Skeletal muscle cell (primary cell): ENCODE results near the gene MUC13.

Experiments used
- DNase-seq: peaks from one replicate; pipeline ENCODE4 v3.0.0-alpha.2; 2010; ENCODE audit warnings: low read depth
- H3K4me3 ChIP-seq: 2 replicates; pipeline ENCODE4 v1.5.1; 2011; ENCODE audit warnings: low read depth, mild to moderate bottlenecking, control low read depth, low read length, moderate library complexity

MUC13 gene

DNA sequence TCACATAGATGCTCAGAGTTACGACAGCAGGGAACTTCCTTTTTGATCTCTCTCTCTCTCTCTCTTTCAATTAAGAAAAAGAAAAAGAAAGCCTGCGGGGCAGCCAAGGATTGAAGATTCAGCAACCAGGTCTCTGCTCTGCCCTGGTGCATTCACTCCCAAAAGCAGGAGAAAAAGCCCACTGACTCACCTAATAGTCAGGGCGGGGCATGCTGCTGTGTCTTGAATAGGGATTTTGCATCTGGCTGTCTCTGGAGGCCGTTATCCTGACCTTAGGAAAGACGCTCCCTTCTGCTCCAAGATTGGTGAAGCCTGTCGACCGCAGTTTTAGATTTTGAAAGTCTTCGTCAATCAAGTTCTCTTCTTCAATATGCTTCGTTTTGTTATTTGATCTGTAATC is 26.6 kb downstream of the MUC13 start:
- H3K4me3 ChIP-seq: no peak overlapping the region
- DNase-seq: no peak

- H3K4me3 ChIP-seq: no peak overlapping the region
- no peak for DNase-seq
These were observed 29.6 kb downstream of the MUC13 start for GRCh38 chr3:124904835-124905492.

- DNase-seq: no peak
- H3K4me3 ChIP-seq: no peak overlapping the region
These were observed 30.4 kb downstream of the MUC13 start for GRCh38 chr3:124903896-124904834.

- DNase-seq: no peak
- H3K4me3 ChIP-seq: no peak overlapping the region
These were observed 37.6 kb downstream of the MUC13 start for GRCh38 chr3:124896824-124897526.

DNA sequence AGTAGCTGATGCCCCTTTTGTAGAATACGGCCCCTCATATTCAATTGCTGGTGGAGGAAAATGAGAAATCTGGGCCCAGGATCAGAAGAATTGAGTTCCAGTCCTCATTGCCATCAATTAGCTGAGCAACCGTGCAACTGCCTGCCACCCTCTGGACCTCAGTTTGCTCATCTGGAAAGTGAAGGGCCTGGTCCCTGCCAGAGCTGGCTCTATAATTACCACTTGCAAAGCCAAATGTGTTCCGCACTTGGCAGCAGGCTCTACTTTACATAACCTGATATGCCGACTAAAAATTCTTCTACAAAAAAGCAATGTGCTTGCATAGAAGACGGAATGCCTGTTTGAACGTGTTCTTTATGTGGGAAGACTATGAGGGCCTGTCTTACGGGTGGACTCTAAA is 38.8 kb downstream of the MUC13 start:
- no peak for DNase-seq
- H3K4me3 ChIP-seq: no peak overlapping the region

- H3K4me3 ChIP-seq: no peak overlapping the region
- no peak for DNase-seq
These were observed 41.0 kb downstream of the MUC13 start for GRCh38 chr3:124893526-124893925.

GRCh38 chr3:124890573-124891190 is 43.9 kb downstream of the MUC13 start:
- no peak overlapping the region for H3K4me3 ChIP-seq
- no peak for DNase-seq

DNA sequence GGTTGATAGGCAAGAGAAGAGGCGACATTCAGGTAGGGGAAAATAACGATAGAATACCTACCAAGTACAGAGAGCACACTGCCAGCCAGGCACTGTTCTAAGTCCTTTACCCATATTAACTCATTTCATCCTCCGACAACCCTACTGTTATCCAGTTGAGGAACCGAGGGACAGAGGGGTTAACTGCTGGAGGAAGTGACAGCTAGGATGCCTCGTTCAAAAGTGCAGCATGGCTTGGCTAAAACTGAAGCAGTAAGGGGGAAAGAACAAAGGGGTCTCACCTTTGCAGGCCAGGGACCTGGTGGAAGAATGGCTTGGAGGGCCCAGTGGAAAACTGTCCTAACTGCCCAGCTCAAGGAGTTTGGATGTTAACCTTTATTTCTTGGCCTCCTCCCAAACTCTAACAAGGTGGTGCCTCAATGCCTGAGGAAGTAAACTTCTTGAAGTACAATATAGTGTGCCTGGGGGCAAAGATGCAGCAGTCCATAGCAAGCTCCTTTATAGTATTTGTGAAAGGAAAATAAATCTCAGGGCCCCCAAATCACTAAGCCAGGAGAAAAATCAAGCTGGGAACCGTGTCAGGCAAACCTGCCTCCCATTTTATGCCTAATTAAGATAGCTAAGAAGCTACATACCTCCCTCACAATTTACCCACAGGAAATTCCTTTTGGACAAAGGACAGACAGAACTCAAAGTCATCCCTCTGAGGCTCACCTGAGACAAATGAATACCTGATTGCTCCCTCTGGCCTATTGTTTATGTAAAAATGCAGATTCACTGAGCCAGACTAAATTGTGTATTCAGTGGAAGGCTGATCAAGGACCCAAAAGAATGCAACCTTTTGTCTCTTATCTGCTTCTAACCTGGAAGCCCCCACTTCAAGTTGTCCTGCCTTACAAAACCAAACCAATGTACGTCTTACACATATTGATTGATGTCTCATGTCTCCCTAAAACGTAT is 45.8 kb downstream of the MUC13 start:
- DNase-seq: no peak
- no peak overlapping the region for H3K4me3 ChIP-seq

GRCh38 chr3:124887932-124888298 is 46.6 kb downstream of the MUC13 start:
- no peak for DNase-seq
- H3K4me3 ChIP-seq: peak overlapping the region; percentile 67

DNA sequence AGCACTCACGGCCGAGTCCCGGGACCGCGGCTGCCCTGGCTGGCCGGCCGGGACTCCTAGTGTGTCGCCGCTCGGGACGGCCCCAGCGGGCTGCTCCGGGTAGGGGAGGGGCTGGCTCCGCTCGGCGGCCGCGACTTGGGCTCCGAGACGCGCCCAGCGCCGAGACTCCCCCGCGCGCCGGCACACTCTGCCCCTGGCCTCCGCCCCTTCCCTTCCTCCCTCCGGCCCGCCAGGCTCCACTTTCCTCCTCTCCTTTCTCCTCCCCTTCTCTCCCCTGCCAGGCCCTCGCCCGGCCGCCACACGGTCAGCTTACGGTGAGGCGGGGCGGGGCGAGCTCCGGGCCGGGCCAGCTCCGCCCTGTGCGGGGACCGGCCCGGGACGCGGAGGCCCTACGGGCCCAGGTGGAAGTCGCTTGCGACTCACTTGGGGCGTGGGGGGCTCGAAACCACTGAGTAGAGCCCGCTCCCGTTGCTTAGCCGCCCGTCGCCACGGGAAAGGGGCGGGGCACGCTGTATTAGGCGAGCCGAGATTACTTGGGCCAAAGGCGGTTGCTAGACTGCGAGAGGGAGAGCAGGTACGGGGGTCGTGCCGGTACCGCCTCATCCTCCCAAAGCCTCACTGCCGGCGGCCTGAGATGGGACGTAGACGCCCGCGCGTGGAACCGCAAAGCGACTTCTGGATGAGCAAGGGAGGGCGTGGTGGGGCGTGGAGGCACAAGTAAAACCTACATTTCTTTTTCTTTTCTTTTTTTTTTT is 47.2 kb downstream of the MUC13 start, which contains the start of gene ITGB5:
ITGB5 (minus strand) TSS at position 189 of the 755 bp plus-strand sequence. CDS start 365 bp downstream, outside the sequence.
- no peak for DNase-seq
- H3K4me3 ChIP-seq: peak within 1 kb of the TSS; percentile 67

- no peak for DNase-seq
- peak overlapping the region; percentile 67 for H3K4me3 ChIP-seq
These were observed 48.1 kb downstream of the MUC13 start for GRCh38 chr3:124886168-124887056.

DNA sequence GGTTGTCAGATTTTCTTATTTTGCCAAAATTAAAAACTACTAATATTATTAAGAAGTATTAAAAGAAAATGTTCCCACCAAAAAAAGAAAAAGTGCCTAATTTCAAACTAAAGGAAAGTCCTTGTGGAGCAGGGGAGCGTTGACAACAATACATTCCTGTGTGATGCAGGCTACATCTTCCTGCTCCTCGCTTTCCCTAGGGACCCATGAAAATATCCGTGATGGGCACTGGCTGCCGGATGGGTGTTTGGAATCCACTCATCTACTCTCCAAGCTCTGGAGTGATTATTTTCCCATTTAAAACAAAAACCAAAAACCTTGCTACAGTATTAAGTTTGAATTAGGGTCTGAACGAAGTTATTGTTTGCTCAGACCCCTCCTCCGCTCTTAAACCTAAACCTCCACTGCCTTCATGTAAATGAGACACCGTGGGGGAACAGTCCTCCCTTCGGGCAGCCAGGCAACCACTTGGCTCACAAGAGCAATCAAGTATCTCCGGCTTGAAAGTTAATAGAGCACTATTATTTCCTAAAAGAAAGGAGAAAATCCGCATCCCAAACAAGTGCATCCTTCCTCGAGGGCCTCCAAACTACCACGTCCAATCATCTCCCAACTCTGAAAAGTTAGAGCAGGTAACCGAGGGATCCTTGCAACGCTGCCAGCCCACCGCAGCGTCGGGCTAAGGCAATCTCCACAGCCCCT is 48.9 kb downstream of the MUC13 start:
- DNase-seq: no peak
- peak overlapping the region; percentile 67 for H3K4me3 ChIP-seq

DNA sequence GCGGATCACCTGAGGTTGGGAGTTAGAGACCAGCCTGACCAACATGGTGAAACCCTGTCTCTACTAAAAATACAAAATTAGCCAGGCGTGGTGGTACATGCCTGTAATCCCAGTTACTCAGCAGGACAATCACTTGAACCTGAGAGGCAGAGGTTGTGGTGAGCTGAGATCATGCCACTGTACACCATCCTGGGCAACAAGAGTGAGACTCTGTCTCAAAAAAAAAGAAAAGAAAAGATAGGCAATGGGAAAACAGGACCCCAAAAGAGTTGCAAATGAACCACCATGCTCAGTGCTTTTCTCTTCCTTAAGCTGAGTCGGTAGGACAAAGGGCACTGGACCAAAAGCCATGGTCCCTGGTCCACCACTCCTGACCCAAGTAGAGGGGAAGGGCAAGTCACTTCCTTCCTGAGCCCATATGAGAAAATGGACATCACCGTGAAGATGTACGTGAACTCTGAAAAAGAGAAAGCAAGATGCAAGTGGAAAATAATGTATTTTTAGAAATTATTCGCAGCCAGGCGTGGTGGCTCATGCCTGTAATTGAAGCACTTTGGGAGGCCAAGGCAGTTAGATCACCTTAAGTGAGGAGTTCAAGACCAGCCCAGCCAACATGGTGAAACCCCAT is 50.0 kb downstream of the MUC13 start:
- no peak for DNase-seq
- H3K4me3 ChIP-seq: no peak overlapping the region

GRCh38 chr3:124883766-124884473 is 50.6 kb downstream of the MUC13 start:
- no peak for DNase-seq
- no peak overlapping the region for H3K4me3 ChIP-seq
